Brain microvascular endothelial cell (primary cell): Measurements from ENCODE around the gene LDLR.

Experiments
- DNase-seq: peaks from one replicate; pipeline ENCODE4 v3.0.0-alpha.2; 2020
- H3K27ac ChIP-seq: fragments of 250-450 bp; sonication (Bioruptor Pico); 2 replicates; pipeline ENCODE4 v1.5.1; 2020; ENCODE audit warnings: mild to moderate bottlenecking, moderate library complexity
- H3K27me3 ChIP-seq: fragments of 250-450 bp; sonication (Bioruptor Pico); replicated peaks from 2 replicates; pipeline ENCODE4 v1.5.1; 2020; ENCODE audit warnings: mild to moderate bottlenecking
- H3K36me3 ChIP-seq: fragments of 250-450 bp; sonication (Bioruptor Pico); replicated peaks from 2 replicates; pipeline ENCODE4 v1.5.1; 2020; ENCODE audit warnings: mild to moderate bottlenecking
- H3K4me3 ChIP-seq: 2 replicates; pipeline ENCODE4 v1.5.1; 2011; ENCODE audit warnings: low read depth, mild to moderate bottlenecking, control low read depth, low read length, moderate library complexity
- in situ Hi-C: cut with HindIII; loops from 2 replicates; pipeline ENCODE4 v1.10.0; 2017; ENCODE audit warnings: low sequenced_read_pairs, low pct_ligation_motif_present
- TF ChIP-seq, protein P1 (sequence below): IDR thresholded peaks from 2 replicates; pipeline ENCODE4 v1.5.1; 2011; ENCODE audit warnings: low read depth, mild to moderate bottlenecking, moderate library complexity, low read length, control low read depth, inconsistent platforms; ENCODE audit errors: missing control alignments

LDLR gene

DNA sequence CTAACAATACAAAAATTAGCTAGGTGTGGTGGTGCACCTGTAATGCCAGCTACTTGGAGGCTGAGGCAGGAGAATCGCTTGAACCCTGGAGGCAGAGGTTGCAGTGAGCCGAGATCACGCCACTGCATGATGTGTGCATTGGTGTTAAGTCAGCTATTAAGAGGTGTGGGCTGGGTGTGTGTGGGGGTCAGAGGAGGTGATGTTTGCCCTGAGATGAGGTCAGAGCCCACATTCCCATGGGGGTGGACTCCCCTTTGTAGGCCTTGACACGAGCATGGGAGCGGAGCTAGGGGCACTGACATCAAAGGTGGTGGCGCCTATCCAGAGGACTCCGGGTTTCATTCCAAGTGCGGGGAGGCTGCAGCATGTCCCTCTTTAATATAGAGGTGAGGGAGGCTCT lies 34.6 kb upstream of the LDLR start:
- Histone ChIP-seq H3K4me3 (no peak overlapping the region), H3K27me3 (no peaks in the 10 kb centered on the region), H3K36me3 (peaks cover 28% of the 10 kb centered on the region), H3K27ac (no peak overlapping the region)
- in situ Hi-C loops: no loop called here
- TF ChIP-seq, protein P1, sequence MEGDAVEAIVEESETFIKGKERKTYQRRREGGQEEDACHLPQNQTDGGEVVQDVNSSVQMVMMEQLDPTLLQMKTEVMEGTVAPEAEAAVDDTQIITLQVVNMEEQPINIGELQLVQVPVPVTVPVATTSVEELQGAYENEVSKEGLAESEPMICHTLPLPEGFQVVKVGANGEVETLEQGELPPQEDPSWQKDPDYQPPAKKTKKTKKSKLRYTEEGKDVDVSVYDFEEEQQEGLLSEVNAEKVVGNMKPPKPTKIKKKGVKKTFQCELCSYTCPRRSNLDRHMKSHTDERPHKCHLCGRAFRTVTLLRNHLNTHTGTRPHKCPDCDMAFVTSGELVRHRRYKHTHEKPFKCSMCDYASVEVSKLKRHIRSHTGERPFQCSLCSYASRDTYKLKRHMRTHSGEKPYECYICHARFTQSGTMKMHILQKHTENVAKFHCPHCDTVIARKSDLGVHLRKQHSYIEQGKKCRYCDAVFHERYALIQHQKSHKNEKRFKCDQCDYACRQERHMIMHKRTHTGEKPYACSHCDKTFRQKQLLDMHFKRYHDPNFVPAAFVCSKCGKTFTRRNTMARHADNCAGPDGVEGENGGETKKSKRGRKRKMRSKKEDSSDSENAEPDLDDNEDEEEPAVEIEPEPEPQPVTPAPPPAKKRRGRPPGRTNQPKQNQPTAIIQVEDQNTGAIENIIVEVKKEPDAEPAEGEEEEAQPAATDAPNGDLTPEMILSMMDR: no peak
- no peak for DNase-seq

GRCh38 chr19:11058246-11059030 lies 30.8 kb upstream of the LDLR start:
- no peak for DNase-seq
- in situ Hi-C loops: no loop called here
- H3K4me3 ChIP-seq: no peak overlapping the region
- H3K27me3 ChIP-seq: no peaks in the 10 kb centered on the region
- no peak overlapping the region for H3K27ac ChIP-seq
- peaks cover 41% of the 10 kb centered on the region for H3K36me3 ChIP-seq
- TF ChIP-seq, protein P1: no peak

DNA sequence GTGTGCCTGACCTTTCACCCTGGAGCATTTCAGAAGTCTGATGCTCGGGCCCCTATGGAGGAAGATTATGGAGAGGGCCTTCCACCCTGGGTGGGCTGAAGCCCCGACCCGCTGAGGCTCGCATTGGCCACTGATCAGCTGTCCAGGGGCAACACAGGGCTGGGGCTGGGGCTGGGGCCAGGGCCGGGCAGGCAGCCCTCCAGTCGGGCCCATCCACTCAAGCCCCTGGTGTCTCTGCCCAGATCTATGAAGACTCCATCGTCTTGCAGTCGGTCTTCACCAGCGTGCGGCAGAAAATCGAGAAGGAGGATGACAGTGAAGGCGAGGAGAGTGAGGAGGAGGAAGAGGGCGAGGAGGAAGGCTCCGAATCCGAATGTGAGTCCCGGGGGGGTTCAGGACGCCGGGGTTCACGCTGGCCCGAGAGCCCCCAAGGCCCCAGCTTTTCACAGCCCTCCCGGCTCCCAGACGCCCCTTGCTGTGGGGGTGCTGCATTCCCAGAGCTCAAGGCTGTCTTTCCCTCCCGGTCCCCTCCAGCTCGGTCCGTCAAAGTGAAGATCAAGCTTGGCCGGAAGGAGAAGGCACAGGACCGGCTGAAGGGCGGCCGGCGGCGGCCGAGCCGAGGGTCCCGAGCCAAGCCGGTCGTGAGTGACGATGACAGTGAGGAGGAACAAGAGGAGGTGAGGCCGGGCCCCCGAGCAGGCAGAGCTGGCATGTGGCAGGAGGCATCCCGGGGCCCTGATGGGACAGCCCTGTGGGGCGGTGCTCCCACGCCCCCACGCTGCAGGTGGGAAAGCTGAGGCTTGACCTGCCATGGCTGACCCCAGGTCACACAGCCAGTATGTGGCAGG lies 29.5 kb upstream of the LDLR start:
- Histone ChIP-seq H3K27ac (no peak overlapping the region), H3K27me3 (no peaks in the 10 kb centered on the region), H3K4me3 (no peak overlapping the region), H3K36me3 (peaks cover 31% of the 10 kb centered on the region)
- in situ Hi-C loops: no loop called here
- DNase-seq: no peak
- TF ChIP-seq, protein P1: no peak

GRCh38 chr19:11061952-11062351 lies 27.3 kb upstream of the LDLR start:
- Histone ChIP-seq H3K4me3 (no peak overlapping the region), H3K27me3 (no peaks in the 10 kb centered on the region), H3K27ac (no peak overlapping the region), H3K36me3 (peaks cover 32% of the 10 kb centered on the region)
- TF ChIP-seq, protein P1: no peak
- no peak for DNase-seq
- in situ Hi-C loops: no loop called here

GRCh38 chr19:11063434-11063833 lies 25.8 kb upstream of the LDLR start:
- Histone ChIP-seq H3K27ac (no peak overlapping the region), H3K27me3 (no peaks in the 10 kb centered on the region), H3K36me3 (peaks cover 34% of the 10 kb centered on the region), H3K4me3 (no peak overlapping the region)
- TF ChIP-seq, protein P1: no peak
- in situ Hi-C loops: no loop called here
- DNase-seq: no peak
